ENCODE measurements around the gene LGMN. TPM values are rescaled to one million over a fixed set of nuclear protein-coding genes. Genes with fewer than 3 reads are reported as not detected.

The LGMN gene
- total RNA-seq: 39.4 and 81.4 TPM in 2 replicates

GRCh38 chr14:92748259-92749016 lies at the start of gene LGMN:
Gene LGMN (minus strand): TSS chr14:92748627. CDS start chr14:92732786, 15,841 bp downstream.

GRCh38 chr14:92793709-92794546 lies 45.5 kb upstream of the LGMN start, which contains the start of gene GOLGA5:
Gene GOLGA5 (plus strand): TSS chr14:92794305. CDS start chr14:92797438, 3,133 bp downstream.

Other genes starting within 250 kb of the LGMN start
- 4.7 and 6.5 TPM in 2 replicates for gene RIN3, start 234.8 kb downstream of the LGMN start, total RNA-seq
- 48.8 and 50.3 TPM in 2 replicates for gene GOLGA5, start 45.7 kb upstream of the LGMN start, total RNA-seq
- not detected in 2 replicates for gene CHGA, start 174.5 kb upstream of the LGMN start, total RNA-seq

Data from smooth muscle cell of bladder (primary cell).